ENCODE results near the gene APBB1IP.

Gene APBB1IP

DNA sequence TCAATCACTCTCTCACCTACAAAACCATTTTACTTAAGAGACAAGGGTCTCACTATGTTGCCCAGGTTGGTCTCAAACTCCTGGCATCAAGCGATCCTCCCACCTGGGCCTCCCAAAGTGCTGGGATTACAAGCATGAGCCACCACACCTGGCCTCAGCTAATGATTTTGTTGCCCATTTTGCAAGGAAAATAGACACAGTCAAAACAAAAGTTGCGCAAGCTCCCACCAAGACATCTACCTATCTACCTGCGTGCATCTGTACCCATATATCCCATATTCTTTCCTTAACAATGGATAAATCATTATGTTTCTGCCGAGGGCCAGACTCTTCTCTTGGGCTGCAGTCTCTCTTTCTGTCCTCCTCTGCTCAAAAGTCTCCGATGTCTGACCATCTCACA lies 67.3 kb downstream of the APBB1IP start:
- DNase-seq (ENCODE audit: low read depth in 1 of 2, low spot score in 1 of 2): no peak

- DNase-seq (ENCODE audit: low read depth in 1 of 2, low spot score in 1 of 2): no peak
Measured at GRCh38 chr10:26506736-26507135, 68.6 kb downstream of the APBB1IP start.

GRCh38 chr10:26507441-26507840 lies 69.3 kb downstream of the APBB1IP start:
- DNase-seq (ENCODE audit: low read depth in 1 of 2, low spot score in 1 of 2): no peak

DNA sequence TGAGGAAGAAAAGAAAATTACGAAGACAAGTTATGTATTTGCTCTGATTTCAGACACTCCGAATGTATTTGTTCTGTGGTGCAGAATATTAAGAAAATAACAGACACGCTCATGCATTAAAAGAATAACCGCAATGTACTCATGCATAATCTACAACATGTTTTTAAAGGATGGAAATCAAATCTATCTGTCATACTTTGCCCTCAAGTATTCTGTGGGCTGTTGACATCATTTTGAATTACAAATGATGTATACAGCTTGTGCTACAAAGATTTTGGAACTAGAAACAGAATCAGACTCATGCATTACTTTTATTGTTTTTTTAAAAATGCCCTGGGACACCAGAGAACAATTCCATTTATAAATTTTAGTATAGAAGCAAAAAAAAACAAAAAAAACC lies 69.9 kb downstream of the APBB1IP start:
- no peak for DNase-seq (ENCODE audit: low read depth in 1 of 2, low spot score in 1 of 2)

GRCh38 chr10:26509307-26509706 lies 71.2 kb downstream of the APBB1IP start:
- DNase-seq (ENCODE audit: low read depth in 1 of 2, low spot score in 1 of 2): no peak

DNA sequence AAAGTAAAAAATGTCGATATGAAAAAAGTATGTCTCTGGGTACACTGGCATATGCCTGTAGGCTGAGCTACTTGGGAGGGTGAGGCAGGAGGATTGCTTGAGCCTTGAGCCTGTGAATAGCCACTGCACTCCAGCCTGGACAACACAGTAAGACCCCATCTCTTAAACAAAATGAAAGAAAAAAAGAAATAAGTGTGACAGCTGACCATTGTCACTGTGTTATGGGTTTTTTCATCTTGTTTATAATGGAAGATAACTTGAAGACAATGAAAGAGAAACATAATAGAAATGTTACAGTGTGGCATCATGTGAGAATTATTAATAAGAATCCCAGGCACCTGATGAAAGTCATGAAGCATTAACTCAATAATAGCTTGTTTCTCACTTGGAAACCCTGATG lies 75.0 kb downstream of the APBB1IP start:
- no peak for DNase-seq (ENCODE audit: low read depth in 1 of 2, low spot score in 1 of 2)

DNA sequence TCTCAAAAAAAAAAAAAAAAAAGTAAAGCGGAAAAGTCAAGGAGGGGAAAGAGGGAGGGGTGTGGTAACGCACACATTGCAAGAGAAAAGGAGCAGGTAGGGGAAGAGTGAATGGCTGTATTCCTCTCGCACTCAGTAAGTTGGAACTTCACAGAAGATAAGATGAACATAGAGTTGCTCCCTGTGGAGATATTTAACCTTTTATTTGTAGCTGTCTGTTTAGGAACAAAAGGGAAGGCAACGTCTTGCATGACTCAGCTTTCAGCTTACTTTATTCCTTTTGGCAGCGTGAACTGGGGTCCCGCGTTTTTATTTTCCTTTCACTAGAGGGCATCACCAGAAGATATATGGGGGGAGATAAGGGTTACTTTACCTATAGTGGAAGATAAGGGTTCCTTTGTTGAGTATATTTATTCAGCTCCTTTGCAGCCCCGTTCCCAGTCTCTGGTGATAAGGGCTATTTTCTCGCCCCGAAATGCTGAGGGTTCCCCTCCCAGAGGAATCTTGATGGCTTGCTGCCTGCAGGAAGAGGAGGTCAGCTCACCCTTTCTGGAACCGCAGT lies 78.5 kb downstream of the APBB1IP start:
- no peak for DNase-seq (ENCODE audit: low read depth in 1 of 2, low spot score in 1 of 2)

GRCh38 chr10:26517141-26517867 lies 79.2 kb downstream of the APBB1IP start:
- no peak for DNase-seq (ENCODE audit: low read depth in 1 of 2, low spot score in 1 of 2)

GRCh38 chr10:26519803-26520202 lies 81.7 kb downstream of the APBB1IP start:
- no peak for DNase-seq (ENCODE audit: low read depth in 1 of 2, low spot score in 1 of 2)

DNA sequence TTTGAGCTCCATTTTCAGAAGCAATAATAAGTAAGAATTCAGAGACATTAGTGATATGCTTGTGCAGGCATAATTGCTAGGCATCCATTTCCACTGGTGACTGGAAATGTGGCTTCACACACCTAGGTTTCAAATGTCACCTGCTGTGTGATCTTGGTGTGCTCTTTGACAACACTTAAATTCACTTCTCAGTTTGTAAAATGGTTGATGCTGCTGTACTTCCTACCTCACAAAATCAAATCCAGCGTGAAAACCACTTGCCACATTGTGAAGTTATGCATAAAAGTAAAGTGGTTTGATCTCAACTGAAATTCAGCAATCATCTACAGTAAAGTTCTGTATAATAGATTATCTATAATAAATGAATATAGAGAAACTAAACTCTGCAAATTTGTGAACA lies 82.4 kb downstream of the APBB1IP start:
- DNase-seq (ENCODE audit: low read depth in 1 of 2, low spot score in 1 of 2): no peak

- no peak for DNase-seq (ENCODE audit: low read depth in 1 of 2, low spot score in 1 of 2)
Measured at GRCh38 chr10:26524161-26524896, 86.2 kb downstream of the APBB1IP start.

DNA sequence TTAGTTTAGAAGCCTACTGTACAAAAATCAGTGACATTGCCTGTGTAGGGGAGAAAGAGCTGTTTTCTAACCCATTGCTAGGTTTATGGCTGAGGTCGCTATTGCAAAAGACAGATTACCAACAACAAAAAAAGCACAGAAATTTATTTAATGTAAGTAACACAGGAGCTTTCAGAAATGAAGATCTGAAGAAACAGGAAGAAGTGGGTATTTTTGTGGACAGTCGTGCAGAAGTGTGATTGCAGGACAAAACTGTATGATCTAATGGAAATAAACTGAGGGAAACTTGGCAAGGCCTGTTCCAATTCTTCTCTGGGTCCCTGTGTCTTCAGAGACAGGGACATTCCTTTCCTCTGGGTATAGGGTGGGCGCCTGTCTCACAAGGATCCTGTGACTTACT lies 87.4 kb downstream of the APBB1IP start:
- no peak for DNase-seq (ENCODE audit: low read depth in 1 of 2, low spot score in 1 of 2)

DNA sequence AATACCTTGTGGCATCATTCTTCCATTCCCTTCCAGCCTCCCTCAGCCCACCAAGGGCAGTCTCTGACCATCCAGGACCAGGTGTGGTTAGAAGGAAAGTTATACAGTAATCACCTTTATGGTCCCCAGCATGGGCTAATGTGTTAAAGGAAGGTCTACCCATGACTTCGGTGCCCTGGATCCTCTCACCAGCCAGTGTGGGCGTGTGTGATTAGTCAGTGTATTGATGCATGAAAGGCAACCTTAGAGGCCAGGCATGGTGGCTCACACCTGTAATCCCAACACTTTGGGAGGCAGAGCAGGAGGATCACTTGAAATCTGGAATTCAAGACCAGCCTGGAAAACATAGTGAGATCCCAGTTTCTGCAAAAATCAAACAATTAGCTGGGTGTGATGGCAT lies 88.9 kb downstream of the APBB1IP start:
- DNase-seq (ENCODE audit: low read depth in 1 of 2, low spot score in 1 of 2): no peak

DNA sequence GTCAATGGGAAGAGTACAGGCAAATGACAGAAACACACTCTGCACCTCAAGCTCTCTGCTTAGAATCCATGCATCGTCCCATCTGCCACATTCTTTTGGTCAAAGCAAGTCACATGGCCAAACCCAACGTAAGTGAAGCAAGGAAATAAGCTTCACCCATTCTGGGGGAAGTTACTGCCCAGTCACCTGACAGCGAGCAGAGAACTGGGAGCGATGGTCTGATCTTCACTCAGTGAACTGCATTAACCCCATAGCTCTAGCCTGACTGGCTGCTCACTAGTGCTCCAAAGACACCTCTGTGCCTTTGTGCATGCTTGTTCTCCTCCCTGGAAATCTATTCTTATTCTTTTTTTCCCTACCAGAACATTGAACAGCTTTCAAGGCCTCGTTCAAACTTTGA lies 89.9 kb downstream of the APBB1IP start:
- no peak for DNase-seq (ENCODE audit: low read depth in 1 of 2, low spot score in 1 of 2)

- DNase-seq (ENCODE audit: low read depth in 1 of 2, low spot score in 1 of 2): no peak
Measured at GRCh38 chr10:26528715-26529393, 90.7 kb downstream of the APBB1IP start.

GRCh38 chr10:26534384-26534783 lies 96.2 kb downstream of the APBB1IP start:
- DNase-seq (ENCODE audit: low read depth in 1 of 2, low spot score in 1 of 2): no peak

DNA sequence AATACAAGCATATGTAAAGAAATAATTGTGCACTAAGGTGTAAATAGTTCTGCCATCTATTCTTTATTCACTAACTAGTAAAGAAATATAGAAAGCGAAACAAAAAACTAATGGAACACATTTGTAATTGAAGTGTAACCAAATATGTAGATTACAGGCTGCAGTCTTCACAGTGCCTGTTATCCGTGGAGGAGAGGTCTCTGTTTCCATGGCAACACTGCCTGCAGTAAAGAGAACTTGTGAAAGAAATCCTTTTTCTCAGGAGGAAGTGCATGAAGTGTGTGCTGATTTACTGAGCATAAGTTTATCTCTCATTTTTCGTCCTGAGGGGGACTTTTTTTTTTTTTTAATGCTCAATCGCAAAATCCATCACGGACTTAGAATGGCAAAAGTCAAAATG lies 102.5 kb downstream of the APBB1IP start:
- DNase-seq (ENCODE audit: low read depth in 1 of 2, low spot score in 1 of 2): no peak

DNA sequence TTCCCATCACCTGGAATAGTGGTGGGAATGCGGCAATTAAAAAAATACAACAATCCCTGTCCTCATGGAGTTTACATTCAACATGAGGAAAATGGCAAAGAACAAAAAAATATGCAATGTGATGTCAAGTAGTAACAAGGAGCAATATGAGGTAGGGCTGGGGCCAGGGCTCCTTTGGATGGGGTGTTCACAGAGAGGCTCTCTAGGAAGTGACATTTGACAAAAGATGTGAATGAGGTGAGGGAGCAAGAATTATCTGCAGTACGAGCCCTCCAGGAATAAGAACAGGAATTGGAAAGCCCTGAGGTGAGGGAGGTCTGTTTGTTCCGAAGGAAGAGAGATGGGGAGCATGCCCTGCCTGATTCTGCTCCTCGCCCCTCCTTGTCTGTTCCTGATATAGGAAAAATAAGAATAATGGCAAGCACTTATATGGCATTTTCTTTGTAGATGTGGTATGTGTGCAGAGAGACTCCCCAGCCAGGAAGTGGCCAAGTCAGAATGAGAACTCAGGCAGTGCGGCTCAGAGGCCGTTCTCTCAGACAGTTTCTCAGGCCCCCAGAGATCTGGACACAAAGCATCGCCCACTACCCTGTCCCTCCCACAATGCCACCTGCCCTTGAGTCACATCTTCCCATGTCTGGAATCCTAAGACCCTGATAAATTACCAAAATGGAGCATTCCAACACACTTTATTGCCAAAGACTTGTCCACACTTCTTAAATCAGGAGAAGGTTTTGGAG lies 105.6 kb downstream of the APBB1IP start:
- DNase-seq (ENCODE audit: low read depth in 1 of 2, low spot score in 1 of 2): no peak

GRCh38 chr10:26544932-26545331 lies 106.8 kb downstream of the APBB1IP start:
- DNase-seq (ENCODE audit: low read depth in 1 of 2, low spot score in 1 of 2): no peak

GRCh38 chr10:26550774-26551526 lies 112.8 kb downstream of the APBB1IP start:
- no peak for DNase-seq (ENCODE audit: low read depth in 1 of 2, low spot score in 1 of 2)

DNA sequence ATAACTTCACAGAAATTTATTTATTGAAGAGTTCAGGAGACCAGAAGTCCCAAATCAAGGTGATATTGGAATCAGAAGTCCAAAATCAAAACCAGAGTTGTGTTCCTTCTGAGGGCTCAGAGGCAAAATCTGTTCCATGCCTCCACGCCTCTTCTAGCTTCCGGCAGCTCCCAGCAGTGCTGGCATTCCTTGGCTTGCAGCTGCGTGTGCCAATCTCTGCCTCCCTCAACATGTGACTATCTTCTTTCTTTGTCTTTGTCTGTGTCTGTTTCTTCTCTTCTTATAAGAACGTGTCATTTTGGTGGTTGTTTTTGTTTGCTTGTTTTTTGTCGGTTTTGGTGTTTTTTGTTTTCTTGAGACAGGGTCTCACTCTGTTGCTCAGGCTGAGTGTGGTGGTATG lies 116.1 kb downstream of the APBB1IP start:
- no peak for DNase-seq (ENCODE audit: low read depth in 1 of 2, low spot score in 1 of 2)
